Tibial artery (tissue), 4 donors: ENCODE data around the gene KRT222.

Source experiments
- DNase-seq, 2 donors: peaks; one replicate each; pipeline ENCODE4 v3.0.0-alpha.2; 2019
- H3K27ac ChIP-seq, 2 donors: fragments of 200-600 bp; sonication (generic) in 1 of 2; 1 replicate in 1 of 2; 2 replicates in 1 of 2; pipeline ENCODE4 v1.5.1; 2018 to 2019; ENCODE audit warnings: mild to moderate bottlenecking in 1 of 2
- H3K27me3 ChIP-seq, 2 donors: fragments of 200-600 bp; sonication (generic) in 1 of 2; one replicate each; pipeline versions ENCODE4 v1.5.1 to v1.6.0; 2016 to 2019
- H3K36me3 ChIP-seq, 3 donors: fragments of 200-600 bp; sonication (generic) in 2 of 3; one replicate each; pipeline ENCODE4 v1.5.1; 2016 to 2019; ENCODE audit warnings: mild to moderate bottlenecking in 2 of 3
- H3K4me1 ChIP-seq, 4 donors: fragments of 200-600 bp; sonication (generic) in 2 of 4; 1 replicate in 3 of 4; 2 replicates in 1 of 4; pipeline ENCODE4 v1.5.1; 2016 to 2019
- H3K4me3 ChIP-seq, 2 donors: fragments of 200-600 bp; sonication (generic) in 1 of 2; 1 replicate in 1 of 2; 2 replicates in 1 of 2; pipeline ENCODE4 v1.5.1; 2018 to 2019; ENCODE audit warnings: mild to moderate bottlenecking in 2 of 2
- H3K9me3 ChIP-seq, 3 donors: fragments of 200-600 bp; sonication (generic) in 1 of 3; one replicate each; pipeline ENCODE4 v1.5.1; 2016 to 2019
- CTCF ChIP-seq, 2 experiments: fragments of 200-600 bp in 1 of 2; fragments of 450-650 bp in 1 of 2; IDR thresholded peaks; one replicate each; pipeline ENCODE4 v1.5.1; 2017 to 2019; ENCODE audit warnings: antibody characterized with exemption in 2 of 2, mild to moderate bottlenecking in 1 of 2, moderate library complexity in 1 of 2
- intact Hi-C: fragments of 100-400 bp; cut with DNase I; formaldehyde crosslinking; loops from one replicate; pipeline ENCODE4 v1.15.0; 2023; ENCODE audit warnings: low total_unique reads

KRT222 gene

GRCh38 chr17:40678902-40679522, 14.0 kb upstream of the KRT222 start:
- H3K4me3 ChIP-seq, result no peak overlapping the region
- no peaks in the 10 kb centered on the region for H3K9me3 ChIP-seq
- intact Hi-C loops, result no loop called here
- no peak overlapping the region for H3K27ac ChIP-seq
- DNase-seq, result no peak
- no peaks in the 10 kb centered on the region for H3K36me3 ChIP-seq
- H3K4me1 ChIP-seq, result no peaks in the 10 kb centered on the region
- peaks cover 0 to 26% of the 10 kb centered on the region in 2 donors for H3K27me3 ChIP-seq
- no peak for TF ChIP-seq CTCF (IDR thresholded peaks at IDR 0.05)

DNA sequence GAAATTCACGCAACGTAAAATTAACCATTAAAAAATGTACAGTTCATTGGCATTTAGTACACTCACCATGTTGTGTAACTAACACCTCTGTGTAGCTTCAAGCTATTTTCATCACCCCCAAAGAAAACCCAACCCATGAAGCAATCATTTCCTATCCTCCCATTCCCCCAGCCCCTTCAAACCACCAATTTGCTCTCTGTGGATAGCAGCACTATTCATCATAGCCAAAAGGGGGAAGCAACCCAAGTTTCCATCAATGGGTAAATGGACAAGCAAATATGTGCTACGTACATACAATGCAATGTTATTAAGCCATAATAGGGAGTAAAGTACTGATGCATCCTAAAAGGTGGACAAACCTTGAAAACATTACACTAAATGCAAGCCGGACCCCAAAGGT, 10.9 kb upstream of the KRT222 start:
- Histone ChIP-seq H3K4me1 (no peaks in the 10 kb centered on the region), H3K4me3 (no peak overlapping the region), H3K9me3 (no peaks in the 10 kb centered on the region), H3K27ac (no peak overlapping the region), H3K36me3 (no peaks in the 10 kb centered on the region), H3K27me3 (peaks cover 0 to 16% of the 10 kb centered on the region in 2 donors)
- DNase-seq, result no peak
- intact Hi-C loops, result no loop called here
- no peak for TF ChIP-seq CTCF (IDR thresholded peaks at IDR 0.05)

DNA sequence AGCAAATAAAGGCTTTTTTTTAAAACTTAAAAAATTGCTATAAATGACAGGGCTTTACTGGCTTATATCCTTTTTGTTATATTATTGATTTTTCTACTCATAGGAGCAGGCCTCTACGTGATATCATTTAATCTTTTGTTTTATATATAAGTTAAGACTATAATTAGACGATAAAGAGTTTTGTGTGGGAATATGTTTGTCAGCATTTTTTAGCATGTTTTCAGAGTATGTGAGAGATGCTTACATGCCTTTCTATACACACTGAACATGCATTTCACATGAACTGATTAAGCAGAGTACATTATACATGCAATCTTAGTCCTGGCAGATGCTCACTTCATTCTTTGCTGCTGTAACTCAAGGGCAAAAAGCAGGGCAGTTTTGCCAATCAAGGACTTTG, 7.7 kb upstream of the KRT222 start:
- H3K4me3 ChIP-seq, result no peak overlapping the region
- no peaks in the 10 kb centered on the region for H3K9me3 ChIP-seq
- no peaks in the 10 kb centered on the region for H3K36me3 ChIP-seq
- intact Hi-C loops, result no loop called here
- no peak for TF ChIP-seq CTCF (IDR thresholded peaks at IDR 0.05)
- H3K27ac ChIP-seq, result no peak overlapping the region
- H3K27me3 ChIP-seq, result peaks cover 0 to 25% of the 10 kb centered on the region in 2 donors
- no peak for DNase-seq
- H3K4me1 ChIP-seq, result no peaks in the 10 kb centered on the region

DNA sequence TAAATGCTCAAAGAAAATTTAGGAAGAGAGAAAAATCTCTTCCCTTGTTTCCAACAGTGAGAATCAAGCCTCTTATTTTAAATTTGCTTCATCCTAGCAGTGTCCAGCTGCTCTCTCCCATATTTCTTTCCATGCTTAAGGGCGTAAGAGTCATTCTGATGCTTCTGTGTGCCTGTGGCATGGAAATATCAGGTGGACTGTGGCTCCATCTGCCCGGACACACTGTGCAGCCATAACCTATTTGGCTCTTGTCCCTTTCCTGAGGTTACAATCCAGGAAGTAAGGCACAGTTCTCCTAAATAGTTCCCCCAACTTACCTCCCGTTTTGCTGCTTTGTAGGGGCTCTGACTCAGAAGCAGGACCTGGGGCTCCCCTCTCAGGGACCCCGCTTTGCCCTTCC, 6.3 kb upstream of the KRT222 start:
- Histone ChIP-seq H3K4me1 (no peaks in the 10 kb centered on the region), H3K36me3 (no peaks in the 10 kb centered on the region), H3K27me3 (peaks cover 0 to 17% of the 10 kb centered on the region in 2 donors), H3K9me3 (no peaks in the 10 kb centered on the region), H3K27ac (no peak overlapping the region), H3K4me3 (no peak overlapping the region)
- intact Hi-C loops, result no loop called here
- no peak for DNase-seq
- TF ChIP-seq CTCF (IDR thresholded peaks at IDR 0.05), result no peak

DNA sequence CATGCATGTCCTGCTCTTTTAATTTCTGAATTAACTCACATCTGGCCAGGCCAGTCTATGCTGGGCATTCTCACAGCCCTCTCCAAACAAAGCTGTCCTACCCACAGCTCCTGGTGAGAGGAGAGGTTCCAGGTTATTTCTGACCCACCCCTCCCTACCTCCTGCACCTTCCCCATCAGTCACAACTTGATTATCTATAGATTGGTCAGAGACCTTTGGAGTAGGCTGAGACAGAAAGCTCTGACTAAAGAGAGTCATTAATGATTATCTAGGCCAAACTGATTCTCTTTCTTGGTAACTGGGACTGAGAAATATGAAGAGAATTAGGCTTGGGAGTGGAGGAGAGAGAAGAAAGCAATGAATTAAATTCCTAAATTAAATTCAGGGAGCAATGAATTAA, 1.4 kb upstream of the KRT222 start:
- no peaks in the 10 kb centered on the region for H3K36me3 ChIP-seq
- peaks cover 0 to 34% of the 10 kb centered on the region in 2 donors for H3K27me3 ChIP-seq
- DNase-seq, result no peak
- TF ChIP-seq CTCF (IDR thresholded peaks at IDR 0.05), result no peak
- no peak overlapping the region for H3K4me3 ChIP-seq
- no peaks in the 10 kb centered on the region for H3K4me1 ChIP-seq
- intact Hi-C loops, result no loop called here
- no peaks in the 10 kb centered on the region for H3K9me3 ChIP-seq
- H3K27ac ChIP-seq, result no peak overlapping the region

DNA sequence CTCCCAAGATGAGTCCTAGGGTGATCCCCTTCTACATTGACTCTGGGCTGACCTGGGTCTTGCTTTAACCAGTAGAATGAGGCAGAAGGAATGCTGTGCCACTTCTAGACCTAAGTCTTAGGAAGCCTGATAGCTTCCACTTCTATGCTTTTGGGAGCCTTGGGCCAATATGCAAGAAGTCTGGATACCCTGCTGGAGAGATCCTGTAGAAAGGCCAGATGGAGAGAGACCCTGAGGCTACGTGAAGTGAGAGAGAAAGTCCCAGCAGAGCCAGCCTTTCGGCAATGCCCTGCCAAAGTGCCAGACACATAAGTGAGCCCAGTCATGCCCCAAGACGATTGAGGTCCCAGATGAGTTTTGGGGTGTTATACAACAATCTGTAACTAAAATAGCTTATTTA, 1.7 kb downstream of the KRT222 start:
- H3K27ac ChIP-seq, result no peak overlapping the region
- no peaks in the 10 kb centered on the region for H3K9me3 ChIP-seq
- peaks cover 0 to 29% of the 10 kb centered on the region in 2 donors for H3K27me3 ChIP-seq
- no peak for TF ChIP-seq CTCF (IDR thresholded peaks at IDR 0.05)
- H3K4me3 ChIP-seq, result no peak overlapping the region
- DNase-seq, result no peak
- H3K4me1 ChIP-seq, result no peaks in the 10 kb centered on the region
- intact Hi-C loops, result no loop called here
- no peaks in the 10 kb centered on the region for H3K36me3 ChIP-seq
